ENCODE results near the gene FLYWCH2. TPM values are rescaled to one million over a fixed set of nuclear protein-coding genes. Genes with fewer than 3 reads are reported as not detected.

The FLYWCH2 gene
- total and polyA plus RNA-seq, 2 of the 13 experiments (the other 11 are each of a cell fraction or from before 2014, with no cell fraction given) = 16.9 to 19.8 TPM

GRCh38 chr16:2881783-2882649 is 999 bp upstream of the FLYWCH2 start (continued):
- 0 out of 2 replicates have a peak, but pooled peaks have one; percentile 29 for TF ChIP-seq ZC3H13 (CRISPR knock-in tag; IDR thresholded peaks at IDR 0.05)
- no peak for TF ChIP-seq ZNF83 (CRISPR knock-in tag; IDR thresholded peaks at IDR 0.05; ENCODE audit: borderline replicate concordance)
- no peak for TF ChIP-seq ZNF761 (CRISPR knock-in tag; conservative IDR thresholded peaks at IDR 0.05)
- no peak for TF ChIP-seq ZNF556 (CRISPR knock-in tag; IDR thresholded peaks at IDR 0.05; ENCODE audit: borderline replicate concordance)
- TF ChIP-seq ZNF30 (CRISPR knock-in tag; IDR thresholded peaks at IDR 0.05) = no peak
- TF ChIP-seq ZFP91 (CRISPR knock-in tag; IDR thresholded peaks at IDR 0.05; ENCODE audit: borderline replicate concordance) = no peak
- TF ChIP-seq ZFP37 (CRISPR knock-in tag; IDR thresholded peaks at IDR 0.05; ENCODE audit: borderline replicate concordance) = no peak
- peak; percentile 13; the same call in 1 of the 2 replicates for TF ChIP-seq ARNT2 (CRISPR knock-in tag; IDR thresholded peaks at IDR 0.05; ENCODE audit: low read depth)
- TF ChIP-seq KIAA2018 (CRISPR knock-in tag; IDR thresholded peaks at IDR 0.05; ENCODE audit: borderline replicate concordance) = no peak
- TF ChIP-seq MXD3 (CRISPR knock-in tag; IDR thresholded peaks at IDR 0.05) = no peak
- no peak for TF ChIP-seq ZNF749 (CRISPR knock-in tag; IDR thresholded peaks at IDR 0.05; ENCODE audit: borderline replicate concordance)
- no peak for TF ChIP-seq ZNF230 (CRISPR knock-in tag; IDR thresholded peaks at IDR 0.05)
- TF ChIP-seq ISL2 (CRISPR knock-in tag; IDR thresholded peaks at IDR 0.05) = no peak
- no peak for TF ChIP-seq SPEN (CRISPR knock-in tag; IDR thresholded peaks at IDR 0.05; ENCODE audit: low read depth)
- no peak for TF ChIP-seq STAT5B (CRISPR knock-in tag; IDR thresholded peaks at IDR 0.05)
- no peak for TF ChIP-seq ZNF768 (CRISPR knock-in tag; IDR thresholded peaks at IDR 0.05)
- no peak for TF ChIP-seq NFRKB (IDR thresholded peaks at IDR 0.05)
- no peak; the same call in 1 of the 2 replicates for TF ChIP-seq ZNF224 (CRISPR knock-in tag; IDR thresholded peaks at IDR 0.05)
- no peak for TF ChIP-seq KDM3A (CRISPR knock-in tag; IDR thresholded peaks at IDR 0.05; ENCODE audit: low read depth)

Measured in HepG2 (cell line).